H1 (cell line): Measurements from ENCODE around the gene RPS3. TPM values are rescaled to one million over a fixed set of nuclear protein-coding genes. Genes with fewer than 3 reads are reported as not detected.

Experiments used
- CBX5 ChIP-seq: fragments of 300-800, 300-1000 bp; sonication (generic); IDR thresholded peaks from 2 replicates; pipeline ENCODE4 v1.7.1; 2016; ENCODE audit warnings: antibody characterized with exemption, low read length, low read depth
- CHD2 ChIP-seq: IDR thresholded peaks from 2 replicates; pipeline ENCODE4 v1.6.1; 2012; ENCODE audit warnings: low read length, improper control_type of control experiment
- KDM5A ChIP-seq: fragments of 200-600 bp; IDR thresholded peaks from 2 replicates; pipeline ENCODE4 v1.7.1; 2012; ENCODE audit warnings: mild to moderate bottlenecking, low read length, inconsistent platforms, mixed read lengths
- MAFK ChIP-seq: IDR thresholded peaks from 2 replicates; pipeline ENCODE4 v1.6.1; 2012; ENCODE audit warnings: low read depth, mild to moderate bottlenecking, improper control_type of control experiment, low read length
- polyA plus RNA-seq, 7 experiments: library from polyadenylated mRNA; depleted of rRNA in 3 of 7; stranded (reverse) in 5 of 7; unstranded in 2 of 7; fragments of >200 nt in 5 of 7; fragments of 200-250 nt in 2 of 7; gene quantifications; 1 replicate in 5 of 7; 2 replicates in 1 of 7; 4 replicates in 1 of 7; pipeline versions ENCODE4 v1.2.1 to v1.2.3, GENCODE V29; 2011 to 2013; ENCODE audit warnings: missing spikeins in 2 of 7, mixed read lengths in 2 of 7
- total RNA-seq: library from RNA; stranded (reverse); fragmentation: NEBNext Ultra II Directional; extraction: Animal tissue kit (Norgen Biotek cat#: 25700); gene quantifications from 2 replicates; pipeline ENCODE4 v1.2.1, GENCODE V29; 2021

The RPS3 gene
- total and polyA plus RNA-seq, 2 of the 8 experiments (the other 6 are each of a cell fraction or from before 2014, with no cell fraction given): 3,813 to 4,194 TPM

- no peak for TF ChIP-seq MAFK
- no peak for TF ChIP-seq KDM5A
- no peak for TF ChIP-seq CBX5
- TF ChIP-seq CHD2: no peak
Observed at GRCh38 chr11:75421902-75422247, 22.6 kb downstream of the RPS3 start (continued).
